Left forelimb (tissue), 1 donor: ENCODE results near the gene GALNT2.

Experiments
- DNase-seq: peaks from one replicate; pipeline ENCODE4 v3.0.0-alpha.2; 2018; ENCODE audit warnings: low spot score

Gene GALNT2

GRCh38 chr1:230301322-230301721, 234.3 kb downstream of the GALNT2 start:
- no peak for DNase-seq

GRCh38 chr1:230301822-230302221, 234.8 kb downstream of the GALNT2 start:
- DNase-seq: no peak

GRCh38 chr1:230303069-230303468, 236.0 kb downstream of the GALNT2 start:
- no peak for DNase-seq

GRCh38 chr1:230303822-230304221, 236.8 kb downstream of the GALNT2 start:
- no peak for DNase-seq

GRCh38 chr1:230306169-230306568, 239.1 kb downstream of the GALNT2 start:
- DNase-seq: no peak

GRCh38 chr1:230307213-230307612, 240.2 kb downstream of the GALNT2 start:
- DNase-seq: no peak

- no peak for DNase-seq
Observed at GRCh38 chr1:230308039-230308438, 241.0 kb downstream of the GALNT2 start.

- no peak for DNase-seq
Observed at GRCh38 chr1:230308821-230309220, 241.8 kb downstream of the GALNT2 start.

- no peak for DNase-seq
Observed at GRCh38 chr1:230309646-230310177, 242.7 kb downstream of the GALNT2 start.

GRCh38 chr1:230310381-230311163, 243.5 kb downstream of the GALNT2 start:
- peak; percentile 79 for DNase-seq

- DNase-seq: no peak
Observed at GRCh38 chr1:230312676-230313075, 245.6 kb downstream of the GALNT2 start.

GRCh38 chr1:230313453-230314141, 246.6 kb downstream of the GALNT2 start:
- DNase-seq: no peak

GRCh38 chr1:230314142-230314470, 247.1 kb downstream of the GALNT2 start:
- no peak for DNase-seq

GRCh38 chr1:230315099-230315498, 248.1 kb downstream of the GALNT2 start:
- DNase-seq: no peak

GRCh38 chr1:230316864-230317745, 250.1 kb downstream of the GALNT2 start:
- no peak for DNase-seq

- DNase-seq: no peak
Observed at GRCh38 chr1:230317823-230318819, 251.1 kb downstream of the GALNT2 start.

- DNase-seq: no peak
Observed at GRCh38 chr1:230319014-230319747, 252.1 kb downstream of the GALNT2 start.

- DNase-seq: no peak
Observed at GRCh38 chr1:230320804-230321203, 253.8 kb downstream of the GALNT2 start.

- DNase-seq: no peak
Observed at GRCh38 chr1:230321341-230321740, 254.3 kb downstream of the GALNT2 start.

- no peak for DNase-seq
Observed at GRCh38 chr1:230321741-230322420, 254.8 kb downstream of the GALNT2 start.
